C4-2B (cell line): ENCODE results near the gene PID1.

Source experiments
- CTCF ChIP-seq: fragments of 450-650 bp; conservative IDR thresholded peaks from 2 replicates; pipeline ENCODE4 v1.5.1; 2017; ENCODE audit warnings: mild to moderate bottlenecking
- ZFX ChIP-seq: fragments of 450-650 bp; IDR thresholded peaks from 2 replicates; pipeline ENCODE4 v1.6.1; 2017

- TF ChIP-seq CTCF: no peak
- no peak for TF ChIP-seq ZFX
These were observed 43.0 kb upstream of the PID1 start for GRCh38 chr2:229314117-229314516.
